KMS-11 (cell line): ENCODE data around the gene VPS13A.

ENCODE experiments used
- H2AFZ ChIP-seq: fragments of 200-600 bp; sonication (generic); 2 replicates; pipeline ENCODE4 v1.6.1; 2016; ENCODE audit warnings: antibody characterized with exemption, mixed run types, low read depth
- H3K27ac ChIP-seq: fragments of 200-600 bp; sonication (generic); 2 replicates; pipeline ENCODE4 v1.6.1; 2016; ENCODE audit warnings: mild to moderate bottlenecking, mixed run types
- H3K27me3 ChIP-seq: fragments of 200-600 bp; sonication (generic); 2 replicates; pipeline ENCODE4 v1.6.1; 2017; ENCODE audit warnings: mild to moderate bottlenecking, low read depth, mixed run types, moderate library complexity; ENCODE audit not compliant: insufficient read depth
- H3K36me3 ChIP-seq: fragments of 200-600 bp; sonication (generic); 2 replicates; pipeline ENCODE4 v1.6.1; 2017; ENCODE audit warnings: mild to moderate bottlenecking, mixed run types; ENCODE audit not compliant: insufficient read depth
- H3K4me1 ChIP-seq: fragments of 200-600 bp; sonication (generic); 2 replicates; pipeline ENCODE4 v1.6.1; 2016; ENCODE audit warnings: mild to moderate bottlenecking, low read depth, mixed run types; ENCODE audit not compliant: poor library complexity, severe bottlenecking
- H3K4me2 ChIP-seq: fragments of 200-600 bp; sonication (generic); 2 replicates; pipeline ENCODE4 v1.7.0; 2016; ENCODE audit warnings: mild to moderate bottlenecking, mixed run types
- H3K4me3 ChIP-seq: fragments of 200-600 bp; sonication (generic); IDR thresholded peaks from 2 replicates; pipeline ENCODE4 v1.6.1; 2017; ENCODE audit warnings: low read depth, low read length, mixed read lengths; ENCODE audit not compliant: insufficient read depth
- H3K79me2 ChIP-seq: fragments of 200-600 bp; sonication (generic); 2 replicates; pipeline ENCODE4 v1.6.1; 2016; ENCODE audit warnings: low read depth, mixed run types; ENCODE audit not compliant: insufficient read depth
- H3K9ac ChIP-seq: fragments of 200-600 bp; sonication (generic); 2 replicates; pipeline ENCODE4 v1.6.1; 2016; ENCODE audit warnings: mild to moderate bottlenecking, mixed run types
- H4K20me1 ChIP-seq: fragments of 200-600 bp; sonication (generic); 2 replicates; pipeline ENCODE4 v1.6.1; 2016; ENCODE audit warnings: mild to moderate bottlenecking, mixed run types; ENCODE audit not compliant: insufficient read depth
- CTCF ChIP-seq: fragments of 200-600 bp; sonication (generic); conservative IDR thresholded peaks from 2 replicates; pipeline ENCODE4 v1.6.1; 2017; ENCODE audit warnings: low read depth, mild to moderate bottlenecking, antibody characterized with exemption, low read length, moderate library complexity, mixed read lengths

VPS13A gene

GRCh38 chr9:77183581-77183980 lies 6.2 kb downstream of the VPS13A start:
- H3K27me3 ChIP-seq = no peaks in the 10 kb centered on the region
- peaks cover 100% of the 10 kb centered on the region for H3K79me2 ChIP-seq
- TF ChIP-seq CTCF = no peak
- no peak overlapping the region for H3K4me3 ChIP-seq
- no peak overlapping the region for H3K4me2 ChIP-seq
- no peak overlapping the region for H2AFZ ChIP-seq
- no peak overlapping the region for H3K9ac ChIP-seq
- H3K27ac ChIP-seq = no peak overlapping the region
- no peaks in the 10 kb centered on the region for H3K36me3 ChIP-seq
- H4K20me1 ChIP-seq = peaks cover 27% of the 10 kb centered on the region
- peaks cover 32% of the 10 kb centered on the region for H3K4me1 ChIP-seq

GRCh38 chr9:77188242-77188641 lies 10.9 kb downstream of the VPS13A start:
- Histone ChIP-seq H3K4me1 (peaks cover 5% of the 10 kb centered on the region), H3K4me2 (no peak overlapping the region), H4K20me1 (0 out of 2 replicates have a peak, but pooled peaks cover 15% of the 10 kb centered on the region), H3K79me2 (peaks cover 100% of the 10 kb centered on the region), H2AFZ (no peak overlapping the region), H3K27ac (no peak overlapping the region), H3K36me3 (no peaks in the 10 kb centered on the region), H3K4me3 (no peak overlapping the region), H3K27me3 (no peaks in the 10 kb centered on the region), H3K9ac (no peak overlapping the region)
- no peak for TF ChIP-seq CTCF

GRCh38 chr9:77194423-77194822 lies 17.1 kb downstream of the VPS13A start:
- H3K27ac ChIP-seq = no peak overlapping the region
- H2AFZ ChIP-seq = no peak overlapping the region
- H3K9ac ChIP-seq = no peak overlapping the region
- H3K4me2 ChIP-seq = no peak overlapping the region
- no peaks in the 10 kb centered on the region for H3K36me3 ChIP-seq
- peaks cover 100% of the 10 kb centered on the region for H3K79me2 ChIP-seq
- TF ChIP-seq CTCF = no peak
- no peak overlapping the region for H3K4me3 ChIP-seq
- no peaks in the 10 kb centered on the region for H4K20me1 ChIP-seq
- H3K27me3 ChIP-seq = no peaks in the 10 kb centered on the region
- no peaks in the 10 kb centered on the region for H3K4me1 ChIP-seq

- Histone ChIP-seq H3K4me1 (no peaks in the 10 kb centered on the region), H3K4me3 (no peak overlapping the region), H3K27me3 (no peaks in the 10 kb centered on the region), H3K79me2 (no peaks in the 10 kb centered on the region), H3K36me3 (no peaks in the 10 kb centered on the region), H4K20me1 (no peaks in the 10 kb centered on the region), H3K9ac (no peak overlapping the region), H2AFZ (no peak overlapping the region), H3K27ac (no peak overlapping the region), H3K4me2 (no peak overlapping the region)
- TF ChIP-seq CTCF = no peak
These were observed 32.8 kb downstream of the VPS13A start for GRCh38 chr9:77210116-77210515.
